ENCODE results near the gene CD68.

- TF ChIP-seq CTCF (IDR thresholded peaks at IDR 0.05) (no peak), POLR2A (IDR thresholded peaks at IDR 0.05) (no peak)
Measured at GRCh38 chr17:7576432-7576937, 3.0 kb upstream of the CD68 start.
